ENCODE data around the gene ZCCHC7.

GRCh38 chr9:37383393-37383792, 263.0 kb downstream of the ZCCHC7 start:
- TF ChIP-seq JUNB (IDR thresholded peaks at IDR 0.05; ENCODE audit: unreplicated experiment) = no peak
- TF ChIP-seq EZH2 (IDR thresholded peaks at IDR 0.05; ENCODE audit: low read depth, unreplicated experiment) = no peak
- TF ChIP-seq, protein P1, sequence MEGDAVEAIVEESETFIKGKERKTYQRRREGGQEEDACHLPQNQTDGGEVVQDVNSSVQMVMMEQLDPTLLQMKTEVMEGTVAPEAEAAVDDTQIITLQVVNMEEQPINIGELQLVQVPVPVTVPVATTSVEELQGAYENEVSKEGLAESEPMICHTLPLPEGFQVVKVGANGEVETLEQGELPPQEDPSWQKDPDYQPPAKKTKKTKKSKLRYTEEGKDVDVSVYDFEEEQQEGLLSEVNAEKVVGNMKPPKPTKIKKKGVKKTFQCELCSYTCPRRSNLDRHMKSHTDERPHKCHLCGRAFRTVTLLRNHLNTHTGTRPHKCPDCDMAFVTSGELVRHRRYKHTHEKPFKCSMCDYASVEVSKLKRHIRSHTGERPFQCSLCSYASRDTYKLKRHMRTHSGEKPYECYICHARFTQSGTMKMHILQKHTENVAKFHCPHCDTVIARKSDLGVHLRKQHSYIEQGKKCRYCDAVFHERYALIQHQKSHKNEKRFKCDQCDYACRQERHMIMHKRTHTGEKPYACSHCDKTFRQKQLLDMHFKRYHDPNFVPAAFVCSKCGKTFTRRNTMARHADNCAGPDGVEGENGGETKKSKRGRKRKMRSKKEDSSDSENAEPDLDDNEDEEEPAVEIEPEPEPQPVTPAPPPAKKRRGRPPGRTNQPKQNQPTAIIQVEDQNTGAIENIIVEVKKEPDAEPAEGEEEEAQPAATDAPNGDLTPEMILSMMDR (conservative IDR thresholded peaks at IDR 0.05; ENCODE audit: low read depth in 2 of 2) = no peak
- no peak for TF ChIP-seq POLR2AphosphoS5 (IDR thresholded peaks at IDR 0.05; ENCODE audit: low read depth)
- TF ChIP-seq ZNF331 (CRISPR knock-in tag; IDR thresholded peaks at IDR 0.05; ENCODE audit: low read depth) = no peak
- TF ChIP-seq ZNF114 (CRISPR knock-in tag; IDR thresholded peaks at IDR 0.05) = no peak
- no peak for TF ChIP-seq REST (IDR thresholded peaks at IDR 0.05; ENCODE audit: unreplicated experiment)
- TF ChIP-seq CREB1 (CRISPR knock-in tag; IDR thresholded peaks at IDR 0.05; ENCODE audit: low read depth) = no peak
